Activated CD8-positive, alpha-beta T cell treated with anti-CD3 and anti-CD28 coated beads for 36 hours (primary cell): ENCODE results near the gene PKN1. TPM values are rescaled to one million over a fixed set of nuclear protein-coding genes. Genes with fewer than 3 reads are reported as not detected.

ENCODE experiments used
- ATAC-seq: fragments of 200-7000 bp; cut with Tn5 transposase; one replicate; pipeline ENCODE4 v1.10.0; 2021; ENCODE audit warnings: mild to moderate bottlenecking, moderate library complexity
- CTCF ChIA-PET: fragments of 350-600 bp; sonication (Branson Sonifier 250); formaldehyde crosslinking; loops from one replicate; lab custom pipeline; 2021; ENCODE audit warnings: antibody characterized with exemption; lab: Charles Lee
- POLR2A ChIA-PET: fragments of 350-600 bp; sonication (Branson Sonifier 250); formaldehyde crosslinking; loops from one replicate; lab custom pipeline; 2021; ENCODE audit warnings: antibody characterized with exemption; lab: Charles Lee
- DNase-seq: peaks from one replicate; pipeline ENCODE4 v3.0.0-alpha.2; 2020
- H3K27ac Mint-ChIP-seq: one replicate; pipeline ENCODE4 v1.8.0; 2021; ENCODE audit warnings: mild to moderate bottlenecking, mixed read lengths
- H3K27me3 Mint-ChIP-seq: one replicate; pipeline ENCODE4 v1.8.0; 2021; ENCODE audit warnings: mixed read lengths
- H3K36me3 Mint-ChIP-seq: one replicate; pipeline ENCODE4 v1.8.0; 2021; ENCODE audit warnings: low read depth, mixed read lengths
- H3K4me1 Mint-ChIP-seq: one replicate; pipeline ENCODE4 v1.8.0; 2021; ENCODE audit warnings: low read depth, mixed read lengths
- H3K4me3 Mint-ChIP-seq: one replicate; pipeline ENCODE4 v1.8.0; 2021; ENCODE audit warnings: mild to moderate bottlenecking, moderate library complexity, mixed read lengths
- H3K9me3 Mint-ChIP-seq: one replicate; pipeline ENCODE4 v1.8.0; 2021; ENCODE audit warnings: mixed read lengths
- intact Hi-C: fragments of 100-400 bp; cut with micrococcal nuclease; formaldehyde crosslinking; loops from one replicate; pipeline ENCODE4 v1.10.0; 2022
- total RNA-seq, 2 experiments: library from RNA; stranded (reverse); gene quantifications; one replicate each; pipeline ENCODE4 v1.2.3, GENCODE V29; 2021
- TF ChIP-seq, protein P1 (sequence below): fragments of 200-600 bp; IDR thresholded peaks from one replicate; pipeline ENCODE4 v1.8.0; 2022; ENCODE audit warnings: antibody characterized with exemption, mild to moderate bottlenecking

The PKN1 gene
- 100 to 1,000 TPM; 172 to 192 TPM for total RNA-seq

DNA sequence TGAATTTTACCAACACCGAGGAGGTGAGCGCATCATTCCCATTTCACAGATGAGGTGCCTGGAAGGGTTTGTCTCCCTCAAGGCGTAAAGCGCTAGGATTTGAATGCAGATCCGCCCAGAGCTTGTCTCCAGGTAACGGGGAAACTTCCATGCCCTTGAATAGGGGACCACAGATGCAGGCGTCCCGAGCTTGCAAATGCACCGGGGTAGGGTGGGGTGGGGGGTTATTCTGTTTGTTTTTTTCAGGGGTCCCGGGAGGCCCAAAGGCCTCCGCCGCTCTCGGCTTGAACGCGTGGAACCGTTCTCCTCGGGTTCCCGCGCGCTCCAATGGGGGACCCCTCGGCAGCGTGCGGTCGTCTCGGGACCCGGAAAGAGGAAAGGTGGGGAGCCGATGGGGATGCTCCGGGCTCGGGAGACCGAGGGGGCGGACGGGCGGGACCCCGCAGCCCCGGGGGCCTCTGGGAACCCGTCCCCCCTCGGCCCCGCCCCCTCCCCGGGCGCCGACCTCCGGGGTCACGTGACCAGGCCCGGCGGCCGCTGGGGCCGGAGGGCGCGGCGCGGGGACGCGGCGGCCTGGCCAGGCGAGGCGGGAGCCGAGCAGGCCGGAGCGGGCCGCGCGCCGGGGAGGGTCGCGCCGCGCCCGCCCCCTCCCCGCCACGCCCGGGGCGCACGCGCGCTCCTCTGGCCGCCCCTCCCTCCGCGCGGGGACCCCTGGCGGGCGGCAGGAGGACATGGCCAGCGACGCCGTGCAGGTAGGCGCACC, at the start of gene PKN1:
Gene PKN1, plus strand, starts transcription at position 516 of the 763 bp plus-strand sequence. Its CDS starts 216 bp downstream, at position 732.
- Mint-ChIP-seq H3K27ac (peak within 1 kb of the TSS; percentile 77), H3K4me1 (peaks cover 26% of the 10 kb centered on the region), H3K36me3 (peaks cover 4% of the 10 kb centered on the region), H3K9me3 (no peaks in the 10 kb centered on the region), H3K27me3 (peaks cover 2% of the 10 kb centered on the region), H3K4me3 (peak within 1 kb of the TSS; percentile 74)
- intact Hi-C loops, result loop anchor here (5.0 kb wide), 1 partner anchor 44 kb away; the partner anchor contains the start of gene PTGER1
- CTCF ChIA-PET, result interaction anchor here (0.8 to 4.6 kb wide), 19 partner anchors 8 to 296 kb away, joined by 3 to 41 read pairs (median 5); partner anchors contain the start of genes ASF1B, DDX39A and PTGER1
- DNase-seq (peak; percentile 64), ATAC-seq (peak; percentile 22)
- POLR2A ChIA-PET, result interaction anchor here (0.8 to 1.8 kb wide), 8 partner anchors 13 to 296 kb away, joined by 3 to 11 read pairs (median 4); partner anchors contain the start of genes ASF1B and DDX39A
- TF ChIP-seq, protein P1, sequence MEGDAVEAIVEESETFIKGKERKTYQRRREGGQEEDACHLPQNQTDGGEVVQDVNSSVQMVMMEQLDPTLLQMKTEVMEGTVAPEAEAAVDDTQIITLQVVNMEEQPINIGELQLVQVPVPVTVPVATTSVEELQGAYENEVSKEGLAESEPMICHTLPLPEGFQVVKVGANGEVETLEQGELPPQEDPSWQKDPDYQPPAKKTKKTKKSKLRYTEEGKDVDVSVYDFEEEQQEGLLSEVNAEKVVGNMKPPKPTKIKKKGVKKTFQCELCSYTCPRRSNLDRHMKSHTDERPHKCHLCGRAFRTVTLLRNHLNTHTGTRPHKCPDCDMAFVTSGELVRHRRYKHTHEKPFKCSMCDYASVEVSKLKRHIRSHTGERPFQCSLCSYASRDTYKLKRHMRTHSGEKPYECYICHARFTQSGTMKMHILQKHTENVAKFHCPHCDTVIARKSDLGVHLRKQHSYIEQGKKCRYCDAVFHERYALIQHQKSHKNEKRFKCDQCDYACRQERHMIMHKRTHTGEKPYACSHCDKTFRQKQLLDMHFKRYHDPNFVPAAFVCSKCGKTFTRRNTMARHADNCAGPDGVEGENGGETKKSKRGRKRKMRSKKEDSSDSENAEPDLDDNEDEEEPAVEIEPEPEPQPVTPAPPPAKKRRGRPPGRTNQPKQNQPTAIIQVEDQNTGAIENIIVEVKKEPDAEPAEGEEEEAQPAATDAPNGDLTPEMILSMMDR, result no peak

- TF ChIP-seq, protein P1, result no peak
- ATAC-seq, result peak; percentile 23
- H3K36me3 Mint-ChIP-seq, result peaks cover 49% of the 10 kb centered on the region
- no peaks in the 10 kb centered on the region for H3K27me3 Mint-ChIP-seq
- H3K4me3 Mint-ChIP-seq, result peak overlapping the region; percentile 99
- peak overlapping the region; percentile 100 for H3K27ac Mint-ChIP-seq
- POLR2A ChIA-PET, result interaction anchor here (0.6 to 10.7 kb wide), 10 partner anchors 9 to 199 kb away, joined by 3 to 247 read pairs (median 25); partner anchors contain the start of gene DDX39A
- H3K9me3 Mint-ChIP-seq, result no peaks in the 10 kb centered on the region
- H3K4me1 Mint-ChIP-seq, result peaks cover 31% of the 10 kb centered on the region
- CTCF ChIA-PET, result interaction anchor here (0.9 to 5.5 kb wide), 9 partner anchors 14 to 167 kb away, joined by 3 to 77 read pairs (median 5); no protein-coding TSS in a partner anchor
- DNase-seq, result peak; percentile 84
- intact Hi-C loops, result loop anchor here (2.0 kb wide), 1 partner anchor 15 kb away; no protein-coding TSS in a partner anchor
These were observed 49.2 kb upstream of the PKN1 start for GRCh38 chr19:14383661-14384555.

DNA sequence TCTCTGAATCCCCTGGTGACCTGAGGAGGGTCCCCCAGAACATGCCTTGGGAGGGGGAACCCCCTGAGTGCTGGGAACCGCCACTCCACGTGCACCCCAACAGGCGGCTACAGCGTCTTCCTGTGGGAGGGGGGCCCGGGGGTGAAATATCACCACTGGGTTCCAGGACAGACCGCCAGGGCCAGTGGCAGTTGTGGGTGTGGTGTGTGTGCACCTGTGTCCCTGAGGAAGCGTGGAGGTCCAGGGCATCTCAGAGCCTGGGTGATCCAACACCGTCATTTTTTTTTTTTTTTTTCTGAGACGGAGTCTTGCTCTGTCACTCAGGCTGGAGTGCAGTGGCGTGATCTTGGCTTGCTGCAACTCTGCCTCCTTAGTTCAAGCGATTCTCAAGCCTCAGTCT, 47.6 kb upstream of the PKN1 start:
- intact Hi-C loops, result no loop called here
- TF ChIP-seq, protein P1, result no peak
- Mint-ChIP-seq H3K27ac (peak overlapping the region; percentile 100), H3K9me3 (no peaks in the 10 kb centered on the region), H3K36me3 (peaks cover 56% of the 10 kb centered on the region), H3K4me3 (peak overlapping the region; percentile 99), H3K4me1 (peaks cover 20% of the 10 kb centered on the region), H3K27me3 (no peaks in the 10 kb centered on the region)
- ChIA-PET CTCF (interaction anchor here (0.6 to 1.6 kb wide), 2 partner anchors 20 to 22 kb away, joined by 3 to 4 read pairs; no protein-coding TSS in a partner anchor), POLR2A (interaction anchor here (1.6 to 10.7 kb wide), 3 partner anchors 10 to 24 kb away, joined by 4 to 247 read pairs (median 11); no protein-coding TSS in a partner anchor)
- ATAC-seq (no peak), DNase-seq (no peak)

DNA sequence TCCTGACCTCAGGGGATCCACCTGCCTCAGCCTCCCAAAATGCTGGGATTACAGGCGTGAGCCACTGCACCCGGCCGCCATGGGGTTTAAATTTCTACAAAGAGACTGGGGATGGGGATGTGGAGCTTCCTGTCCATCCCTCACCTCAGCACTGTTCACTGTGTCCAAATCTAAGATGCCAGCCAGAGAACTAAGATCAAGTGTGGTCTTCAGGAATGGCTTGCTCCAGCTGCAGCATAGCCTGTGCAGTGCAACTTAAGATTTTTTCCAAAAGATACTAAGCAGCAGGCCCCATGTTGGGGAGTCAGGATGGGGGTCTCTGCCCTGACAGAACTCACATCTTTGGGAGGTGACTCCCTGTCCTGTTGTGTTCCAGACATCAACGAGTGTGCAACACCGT, 42.6 kb upstream of the PKN1 start:
- H3K27ac Mint-ChIP-seq, result peak overlapping the region; percentile 55
- no peak for DNase-seq
- peaks cover 22% of the 10 kb centered on the region for H3K4me1 Mint-ChIP-seq
- no peak for ATAC-seq
- ChIA-PET CTCF (interaction anchor here (0.9 to 1.1 kb wide), 2 partner anchors 16 to 42 kb away, joined by 3 read pairs; no protein-coding TSS in a partner anchor), POLR2A (interaction anchor here (0.7 to 1.7 kb wide), 4 partner anchors 9 to 238 kb away, joined by 3 to 9 read pairs (median 4); partner anchors contain the start of gene ADGRE5)
- H3K9me3 Mint-ChIP-seq, result no peaks in the 10 kb centered on the region
- H3K27me3 Mint-ChIP-seq, result no peaks in the 10 kb centered on the region
- no peak overlapping the region for H3K4me3 Mint-ChIP-seq
- intact Hi-C loops, result no loop called here
- peaks cover 55% of the 10 kb centered on the region for H3K36me3 Mint-ChIP-seq
- TF ChIP-seq, protein P1, result no peak
